ENCODE measurements around the gene GTPBP1.

GTPBP1 gene

DNA sequence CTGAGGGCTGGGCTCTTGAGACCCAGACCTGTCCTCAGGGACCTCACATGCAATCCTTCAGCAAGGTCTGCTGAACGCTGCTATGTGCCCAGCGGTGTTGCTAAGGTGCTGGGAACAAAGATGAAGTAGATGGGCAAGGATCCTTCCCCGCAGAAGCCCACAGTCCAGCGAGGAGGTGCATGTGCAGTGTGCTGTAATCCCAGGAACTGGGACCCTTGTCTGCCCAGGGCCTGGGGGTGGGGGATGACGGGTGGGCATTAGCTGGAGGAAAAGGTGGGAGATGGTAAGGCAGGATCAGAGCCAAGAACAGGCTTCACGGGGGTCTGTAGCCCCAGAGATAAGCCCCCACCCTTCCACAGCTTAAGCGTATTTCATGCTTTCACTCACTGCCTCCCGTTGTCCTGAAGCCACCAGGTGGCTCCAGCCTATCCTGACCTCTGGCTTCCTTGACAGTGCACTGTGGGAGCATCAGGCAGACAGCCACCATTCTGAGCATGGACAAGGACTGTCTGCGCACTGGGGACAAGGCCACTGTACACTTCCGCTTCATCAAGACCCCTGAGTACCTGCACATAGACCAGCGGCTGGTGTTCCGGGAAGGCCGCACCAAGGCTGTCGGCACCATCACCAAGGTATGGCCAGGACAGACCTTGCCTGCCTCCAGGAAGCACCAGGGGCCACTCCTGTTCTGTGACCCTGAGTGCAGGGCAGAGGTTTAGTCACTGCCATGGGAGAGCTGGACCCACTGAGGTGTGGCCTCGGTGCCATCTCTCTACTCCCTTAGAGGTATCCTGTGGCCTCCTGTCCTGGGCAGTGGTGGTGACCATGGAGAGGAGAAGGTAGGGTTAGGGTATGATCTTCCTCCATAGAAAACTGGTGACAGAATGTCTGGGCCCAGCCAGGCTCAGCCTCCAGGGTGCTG lies 22.0 kb downstream of the GTPBP1 start:
- no peak for DNase-seq

GRCh38 chr22:38728871-38729796 lies 23.4 kb downstream of the GTPBP1 start:
- DNase-seq: no peak

DNA sequence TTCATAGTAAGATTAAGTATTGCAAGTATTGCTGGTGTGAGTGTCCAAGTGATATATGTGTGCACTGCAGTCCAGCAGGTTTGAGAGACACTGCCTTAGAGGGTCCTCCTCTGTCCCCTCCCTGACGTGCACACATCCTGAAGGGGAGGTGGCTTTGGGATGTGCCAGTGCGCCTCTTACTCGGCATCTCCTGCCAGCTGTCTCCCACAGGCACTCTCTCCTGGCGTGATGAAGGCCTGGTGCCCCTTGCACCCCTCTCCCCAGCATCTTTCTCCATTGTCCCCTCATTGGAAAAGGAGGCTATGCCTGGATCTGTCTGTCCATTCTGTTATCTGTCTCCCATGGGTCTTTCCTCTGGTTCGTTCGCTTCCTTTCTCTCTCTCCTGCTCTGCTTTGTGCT lies 24.2 kb downstream of the GTPBP1 start:
- DNase-seq: no peak

DNA sequence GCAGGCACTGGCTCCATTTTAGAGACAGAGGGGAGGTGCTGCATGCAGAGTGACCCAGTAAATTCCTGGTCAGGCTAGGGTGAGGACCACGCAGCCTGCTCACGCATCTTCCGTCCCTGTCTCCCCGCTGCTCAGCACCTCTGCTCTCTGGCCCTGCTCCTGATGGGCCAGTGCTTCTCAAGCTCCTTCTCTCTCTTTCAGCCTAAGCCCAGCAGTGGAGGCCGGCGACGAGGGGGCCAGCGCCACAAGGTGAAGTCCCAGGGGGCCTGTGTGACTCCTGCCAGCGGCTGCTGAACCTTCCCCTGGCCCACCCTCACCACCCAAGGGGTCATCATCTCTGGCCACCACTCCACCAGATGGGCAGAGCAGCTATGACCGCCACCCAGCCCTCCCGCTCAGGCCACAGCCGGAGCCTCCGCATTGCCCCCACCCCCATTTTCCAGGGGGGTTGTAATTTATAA lies 24.7 kb downstream of the GTPBP1 start:
- no peak for DNase-seq

- DNase-seq: no peak
Measured at GRCh38 chr22:38731703-38732161, 26.0 kb downstream of the GTPBP1 start.

DNA sequence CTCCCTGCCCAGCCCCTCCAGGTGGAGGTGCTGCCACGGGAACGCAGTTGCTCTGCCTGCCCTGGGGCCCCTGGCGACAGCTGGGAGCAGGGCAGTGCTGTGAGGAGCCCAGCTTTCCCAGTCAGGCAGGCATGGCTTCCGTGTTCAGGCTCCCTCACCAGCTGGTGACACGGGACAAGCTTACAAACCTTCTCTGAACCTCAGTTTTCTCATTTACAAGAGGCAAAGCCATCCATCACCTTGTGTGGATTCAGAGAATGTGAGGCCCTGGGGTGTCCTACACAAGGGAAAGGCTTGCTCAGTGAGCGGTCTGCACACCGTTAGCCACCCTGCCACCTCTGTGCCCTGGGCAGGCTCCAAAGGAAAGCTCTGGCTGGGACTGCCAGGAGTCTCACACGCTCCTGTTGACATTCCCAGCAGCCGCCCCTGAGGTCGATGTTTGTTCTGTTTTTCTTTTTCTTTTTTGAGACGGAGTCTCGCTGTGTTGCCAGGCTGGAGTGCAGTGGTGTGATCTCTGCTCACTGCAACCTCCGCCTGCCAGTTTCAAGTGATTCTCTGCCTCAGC lies 26.6 kb downstream of the GTPBP1 start:
- DNase-seq: no peak

DNA sequence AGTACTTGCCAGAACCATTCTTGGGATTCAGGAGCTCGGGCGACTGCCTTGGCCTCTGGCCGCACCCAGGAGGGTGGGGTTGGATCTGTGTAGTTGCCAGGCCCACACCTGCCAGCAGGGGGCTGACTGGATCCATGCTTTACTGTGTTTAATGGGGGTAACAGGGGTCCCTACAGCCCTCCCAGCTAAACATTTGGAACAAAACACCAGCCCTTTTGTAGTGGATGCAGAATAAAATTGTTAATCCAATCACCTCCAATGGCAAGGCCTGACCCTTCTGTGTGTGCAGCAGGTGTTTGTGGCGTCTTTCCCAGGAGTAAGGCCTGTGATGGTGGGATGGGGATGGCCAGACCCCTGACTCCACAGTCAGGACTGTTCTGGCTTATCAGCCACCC lies 27.6 kb downstream of the GTPBP1 start:
- no peak for DNase-seq

DNA sequence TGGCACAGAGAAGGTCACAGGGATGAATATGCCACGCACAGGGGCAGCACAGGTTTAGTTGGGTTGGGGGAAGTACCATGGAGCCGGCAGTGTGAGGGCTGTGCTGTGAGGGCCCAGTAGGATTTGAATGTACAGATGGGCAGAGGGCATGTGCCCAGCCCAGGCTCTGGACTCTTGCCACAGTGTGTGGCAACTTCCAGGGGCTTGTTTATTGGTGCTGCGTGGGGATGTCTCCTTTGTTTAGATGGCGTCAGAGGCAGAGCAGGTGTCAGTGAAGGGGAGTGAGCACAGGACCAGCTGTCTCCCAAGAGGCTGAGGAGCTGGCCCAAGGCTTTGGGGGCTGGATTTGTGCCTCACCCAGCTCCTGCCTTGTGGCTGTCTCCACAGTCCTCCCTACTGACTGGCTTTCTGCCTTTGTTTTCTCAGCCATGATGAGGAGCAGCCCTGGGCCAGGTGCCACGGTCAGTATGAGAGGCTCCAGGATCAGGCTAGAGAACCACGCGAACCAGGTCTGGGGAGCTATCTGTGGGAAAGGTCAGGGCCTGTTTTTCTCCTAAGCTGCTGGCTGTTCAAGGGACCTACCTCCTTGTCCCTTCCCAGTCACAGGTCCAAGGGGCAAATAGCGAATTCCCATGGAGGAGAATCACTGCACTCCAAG lies 28.1 kb downstream of the GTPBP1 start:
- peak; percentile 38 for DNase-seq

DNA sequence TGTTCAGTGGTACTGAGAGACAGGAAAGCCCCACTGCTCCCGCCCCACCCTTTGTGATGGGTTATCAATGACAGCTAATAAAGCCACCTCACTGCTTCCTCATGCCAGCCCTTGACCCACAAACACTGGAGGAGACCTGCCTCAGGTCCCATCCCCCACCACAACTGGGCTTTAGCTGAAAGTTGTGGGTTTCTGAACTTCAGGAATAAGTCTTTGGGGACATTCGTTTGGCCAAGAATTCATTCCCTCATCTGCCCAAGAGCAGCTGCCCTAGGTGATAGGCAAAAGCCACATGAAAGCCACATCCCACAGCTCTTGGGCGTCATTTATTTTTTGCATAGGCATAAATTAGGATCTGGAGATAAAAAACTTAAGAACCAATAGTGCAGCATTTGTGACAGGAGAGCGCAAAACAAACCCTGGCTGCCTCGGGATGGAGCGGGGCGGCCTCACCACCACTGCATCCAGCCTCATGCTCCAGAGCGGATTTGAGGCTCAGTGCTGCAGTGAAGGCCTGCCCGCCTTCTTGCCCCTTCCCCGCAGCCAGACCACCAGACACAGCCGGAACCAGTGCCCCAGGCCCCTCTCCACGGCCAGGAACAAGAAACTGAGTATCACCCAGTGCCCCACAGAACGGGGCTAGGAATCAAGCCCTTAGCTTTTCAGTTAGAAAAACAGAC lies 28.8 kb downstream of the GTPBP1 start:
- no peak for DNase-seq

- DNase-seq: no peak
Measured at GRCh38 chr22:38735126-38735464, 29.4 kb downstream of the GTPBP1 start.

DNA sequence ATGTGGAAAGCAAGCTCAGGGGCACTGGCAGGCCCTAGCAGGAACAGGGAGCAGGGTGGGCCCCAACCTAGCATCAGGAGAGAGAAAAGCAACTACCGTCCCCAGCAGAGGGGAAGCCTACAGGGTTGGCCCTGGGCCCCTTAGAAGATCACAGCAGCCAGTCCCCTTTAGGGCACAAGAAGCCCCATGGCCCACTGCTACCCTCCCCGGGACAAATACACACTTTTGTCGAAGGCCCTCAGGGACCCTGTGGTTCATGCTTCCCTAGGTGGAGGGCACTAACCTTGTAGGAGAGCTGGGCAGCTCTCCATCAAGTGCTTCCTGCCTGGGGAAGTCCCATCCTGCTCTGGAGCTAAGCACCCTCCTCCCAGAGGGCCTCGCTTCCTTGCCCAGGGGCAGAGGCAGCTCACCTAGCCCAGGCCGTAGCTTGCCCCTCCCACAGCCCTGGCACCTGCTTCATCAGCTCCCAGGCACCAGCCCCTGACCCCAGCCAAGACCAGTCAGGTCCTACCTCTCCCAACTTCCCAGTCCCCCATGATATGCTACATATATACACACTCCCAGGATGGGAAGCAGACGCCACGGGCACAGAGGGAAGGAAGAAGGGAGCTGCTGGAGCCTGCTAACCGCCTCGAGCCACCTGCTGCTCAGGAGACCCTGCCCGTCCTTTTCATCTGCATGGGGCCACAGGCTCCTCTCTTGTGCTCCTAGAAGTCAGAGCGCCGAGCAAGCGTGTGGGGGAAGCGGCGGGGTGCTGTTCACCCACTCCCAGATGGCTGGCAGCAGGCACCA lies 29.9 kb downstream of the GTPBP1 start:
- DNase-seq: no peak

DNA sequence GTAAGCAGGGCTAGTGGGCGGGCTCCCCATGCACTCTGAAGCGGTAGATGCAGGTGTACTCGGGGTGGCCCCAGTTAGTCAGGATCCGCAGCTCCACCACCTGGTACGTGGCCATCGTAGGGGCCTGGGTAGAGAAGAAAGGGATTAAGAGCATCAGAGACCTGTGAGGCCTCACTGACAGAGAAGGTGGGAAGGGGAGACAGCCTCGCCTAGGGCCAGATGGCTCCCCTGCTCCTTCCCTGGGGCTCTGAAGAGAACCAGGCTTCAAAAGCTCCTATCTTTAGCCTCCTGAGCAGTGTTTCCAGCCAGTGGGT lies 30.5 kb downstream of the GTPBP1 start:
- no peak for DNase-seq

GRCh38 chr22:38737302-38738060 lies 31.7 kb downstream of the GTPBP1 start:
- no peak for DNase-seq

DNA sequence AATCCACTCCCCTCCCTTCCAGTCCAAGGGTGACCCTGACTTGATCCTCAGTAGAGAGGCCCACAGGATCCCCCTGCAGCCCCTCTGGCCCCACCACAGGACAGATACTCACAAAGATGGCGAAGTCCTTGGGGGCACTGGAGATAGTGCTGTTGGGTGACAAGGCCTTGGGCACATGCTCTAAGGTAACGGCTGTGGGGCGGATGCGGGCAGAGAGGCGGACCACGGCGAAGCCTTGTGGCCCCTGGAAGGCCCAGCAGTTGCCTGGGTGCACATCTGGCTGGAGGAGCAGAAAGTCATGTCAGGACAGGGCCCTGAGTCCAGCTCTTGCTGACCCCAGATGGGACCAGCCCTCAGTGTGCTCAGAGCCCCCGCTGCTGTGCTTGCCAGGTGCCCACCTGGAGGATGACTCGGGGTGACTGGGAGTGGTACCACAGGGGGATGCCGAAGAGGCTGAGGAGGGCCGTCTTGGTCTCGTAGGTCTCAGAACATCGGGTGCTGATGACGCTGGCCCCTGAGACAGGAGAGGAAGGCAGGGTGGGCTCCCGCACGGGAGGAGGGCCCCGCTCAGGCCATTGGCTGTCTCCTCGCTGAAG lies 32.8 kb downstream of the GTPBP1 start:
- no peak for DNase-seq

DNA sequence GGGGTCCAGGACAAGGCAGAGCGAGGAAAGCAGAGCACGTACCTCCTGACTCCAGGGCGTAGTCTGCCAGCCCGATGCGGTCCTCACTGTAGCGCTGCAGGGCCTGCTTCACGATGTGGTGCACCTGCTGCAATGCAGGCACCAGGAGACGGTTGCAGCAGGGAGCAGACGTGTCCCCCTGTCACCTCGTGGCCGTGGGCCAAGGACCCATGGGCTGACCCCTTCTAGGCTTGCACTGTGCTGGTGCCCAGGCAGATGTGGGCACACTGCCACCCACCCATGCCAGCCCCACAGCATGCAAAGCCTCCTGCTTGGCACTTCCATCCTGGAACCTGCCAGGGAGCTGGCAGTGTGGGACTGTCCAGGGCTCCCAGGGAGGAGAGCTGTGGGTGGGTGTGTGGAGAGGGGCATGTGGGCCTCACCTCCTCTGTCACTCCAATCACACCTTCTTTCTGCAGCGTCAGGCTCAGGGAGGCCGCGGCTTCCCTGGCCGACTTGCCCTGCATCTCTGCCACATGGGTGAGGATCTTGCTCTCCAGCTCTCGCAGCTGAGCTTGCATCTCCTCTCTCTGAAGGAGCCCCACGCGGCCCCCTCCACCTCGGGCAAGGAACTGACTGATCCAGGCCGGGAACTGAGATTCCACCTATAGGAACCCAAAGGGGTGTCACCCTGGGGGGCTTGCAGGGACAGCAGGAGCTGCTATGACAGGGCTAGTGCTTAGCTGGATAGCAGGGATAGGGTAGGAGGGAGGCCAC lies 33.7 kb downstream of the GTPBP1 start:
- DNase-seq: no peak

GRCh38 chr22:38740116-38740723 lies 34.5 kb downstream of the GTPBP1 start:
- no peak for DNase-seq

DNA sequence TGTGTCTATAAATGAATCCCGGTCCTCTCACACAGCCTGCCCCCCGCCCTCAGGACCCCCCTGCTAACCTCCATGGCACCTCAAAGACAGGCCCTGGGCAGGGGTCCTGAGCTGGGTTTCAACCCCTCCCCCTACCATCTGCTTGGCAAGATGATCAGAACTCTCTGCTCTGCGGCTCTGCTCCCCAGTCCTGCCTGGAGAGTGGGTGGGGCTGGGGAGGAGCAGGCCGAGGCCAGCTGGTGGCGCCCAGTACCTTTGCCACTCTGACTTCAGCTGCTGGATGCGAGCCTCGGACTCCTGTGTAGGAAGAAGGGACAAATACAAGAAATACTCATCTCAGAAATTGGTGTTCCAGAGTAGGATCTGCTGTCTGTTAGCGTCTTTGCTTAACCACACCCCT lies 35.0 kb downstream of the GTPBP1 start:
- no peak for DNase-seq

- no peak for DNase-seq
Measured at GRCh38 chr22:38741166-38741565, 35.4 kb downstream of the GTPBP1 start.

GRCh38 chr22:38741576-38741975 lies 35.8 kb downstream of the GTPBP1 start:
- no peak for DNase-seq
